K562 (cell line): ENCODE results near the gene GPR162. TPM values are rescaled to one million over a fixed set of nuclear protein-coding genes. Genes with fewer than 3 reads are reported as not detected.

ENCODE experiments used
- JUND ChIP-seq, 2 experiments: IDR thresholded peaks; 2 replicates in 1 of 2; 3 replicates in 1 of 2; pipeline ENCODE4 v1.6.1; 2011; ENCODE audit warnings: borderline replicate concordance in 2 of 2, low read depth in 2 of 2, low read length in 2 of 2, improper control_type of control experiment in 1 of 2, missing biosample characterization in 1 of 2, missing genetic modification characterization in 1 of 2, missing genetic modification reagents in 1 of 2
- MAZ ChIP-seq, 2 experiments: fragments of 450-650 bp in 1 of 2; sonication (generic) in 1 of 2; formaldehyde crosslinking; IDR thresholded peaks in 1 of 2; conservative IDR thresholded peaks in 1 of 2; 2 replicates each; pipeline versions ENCODE4 v1.4.0 to v1.5.0; 2020; ENCODE audit warnings: mild to moderate bottlenecking in 1 of 2, missing genetic modification reagents in 1 of 2
- NRF1 ChIP-seq, 2 experiments: fragments of 450-650 bp; IDR thresholded peaks in 1 of 2; conservative IDR thresholded peaks in 1 of 2; 2 replicates each; pipeline ENCODE4 v1.6.1; 2014; ENCODE audit warnings: mild to moderate bottlenecking in 2 of 2
- PPARD ChIP-seq: fragments of 250-450 bp; sonication (Bioruptor Pico); IDR thresholded peaks from 2 replicates; pipeline ENCODE4 v1.8.0; 2022; ENCODE audit warnings: inconsistent platforms, mild to moderate bottlenecking, moderate library complexity
- SP1 ChIP-seq: sonication (generic); formaldehyde crosslinking; IDR thresholded peaks from 2 replicates; pipeline ENCODE4 v1.8.1; 2022; ENCODE audit warnings: mild to moderate bottlenecking, missing genetic modification reagents
- ZNF263 ChIP-seq: sonication (generic); formaldehyde crosslinking; IDR thresholded peaks from 2 replicates; pipeline ENCODE4 v1.8.0; 2022; ENCODE audit warnings: mild to moderate bottlenecking, missing genetic modification reagents, borderline replicate concordance
- polyA plus RNA-seq, 8 experiments: library from polyadenylated mRNA; depleted of rRNA in 4 of 8; stranded (reverse) in 5 of 8; unstranded in 3 of 8; fragments of >200 nt; fragmentation: Nextera tagmentation in 2 of 8; fragmentation: Illumina TruSeq in 1 of 8; extraction: Ambion mirVana in 2 of 8; extraction: Trizol in 1 of 8; gene quantifications; 2 replicates each; pipeline versions ENCODE4 v1.2.1 to v1.2.3, GENCODE V29; 2011 to 2014; ENCODE audit warnings: inconsistent platforms in 1 of 8, missing spikeins in 1 of 8
- total RNA-seq, 7 experiments: library from RNA; depleted of rRNA in 6 of 7; stranded (reverse); fragments of >200 nt in 6 of 7; fragmentation: Illumina TruSeq in 2 of 7; extraction: Trizol in 2 of 7; gene quantifications; 2 replicates each; pipeline versions ENCODE4 v1.2.1 to v1.2.3, GENCODE V29; 2011 to 2021; ENCODE audit warnings: low replicate concordance in 1 of 7
- TF ChIP-seq, protein P1 (sequence below), 2 experiments: fragments of 450-650 bp; formaldehyde crosslinking in 1 of 2; IDR thresholded peaks; 2 replicates each; pipeline versions ENCODE4 v1.4.0 to v1.6.1; 2014 to 2020; ENCODE audit warnings: mild to moderate bottlenecking in 2 of 2, borderline replicate concordance in 1 of 2, low read depth in 1 of 2
- TF ChIP-seq, protein P2 (sequence below): sonication (generic); formaldehyde crosslinking; IDR thresholded peaks from 2 replicates; pipeline ENCODE4 v1.8.0; 2022; ENCODE audit warnings: missing genetic modification reagents, mild to moderate bottlenecking, moderate library complexity, borderline replicate concordance
- TF ChIP-seq, protein P3 (sequence below): fragments of 250-450 bp; sonication (Bioruptor Pico); IDR thresholded peaks from 2 replicates; pipeline ENCODE4 v1.5.0; 2021
- TF ChIP-seq, protein P4 (sequence below), 3 experiments: IDR thresholded peaks in 2 of 3; conservative IDR thresholded peaks in 1 of 3; 2 replicates each; pipeline ENCODE4 v1.5.1; 2011 to 2012; ENCODE audit warnings: low read length in 3 of 3, mild to moderate bottlenecking in 3 of 3, control low read depth in 2 of 3, improper control_type of control experiment in 1 of 3, inconsistent platforms in 1 of 3, low read depth in 1 of 3, mixed read lengths in 1 of 3, moderate library complexity in 1 of 3; ENCODE audit not compliant: insufficient read depth in 2 of 3

GPR162 gene
- total and polyA plus RNA-seq, 9 of the 15 experiments (the other 6 are each of a cell fraction or from before 2014, with no cell fraction given): 0.65 to 1.8 (median 1.1) TPM; not detected in 2

DNA sequence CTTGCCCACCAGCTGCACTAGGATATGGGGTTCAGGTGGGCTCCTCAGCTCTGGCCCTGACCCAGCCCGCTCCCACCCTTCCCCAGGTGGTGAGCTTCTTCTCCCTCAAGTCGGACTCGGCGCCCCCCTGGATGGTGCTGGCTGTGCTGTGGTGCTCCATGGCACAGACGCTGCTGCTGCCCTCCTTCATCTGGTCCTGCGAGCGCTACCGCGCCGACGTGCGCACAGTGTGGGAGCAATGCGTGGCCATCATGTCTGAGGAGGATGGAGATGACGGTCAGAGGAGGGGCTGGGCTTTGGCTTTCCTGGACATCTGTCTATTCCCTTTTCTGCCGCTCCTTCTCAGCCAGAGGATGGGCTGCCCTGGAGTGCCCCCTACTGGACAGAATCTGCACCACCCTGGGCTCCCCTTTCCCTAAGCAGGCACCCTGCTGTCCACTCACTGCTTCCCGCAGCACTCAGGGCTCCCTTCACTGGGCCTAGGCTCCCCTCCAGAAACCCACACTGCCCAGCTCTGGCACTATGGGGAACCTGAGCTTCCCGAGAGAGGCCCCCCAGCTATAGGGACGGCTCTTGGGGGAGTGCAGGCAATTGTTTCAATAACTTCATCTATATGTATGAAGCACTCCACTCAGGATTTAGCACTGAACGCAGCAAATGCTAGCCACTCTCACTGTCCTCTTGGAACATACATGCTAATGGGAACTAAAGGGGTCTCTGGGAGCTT, 3.9 kb downstream of the GPR162 start (continued):
- TF ChIP-seq, protein P1, sequence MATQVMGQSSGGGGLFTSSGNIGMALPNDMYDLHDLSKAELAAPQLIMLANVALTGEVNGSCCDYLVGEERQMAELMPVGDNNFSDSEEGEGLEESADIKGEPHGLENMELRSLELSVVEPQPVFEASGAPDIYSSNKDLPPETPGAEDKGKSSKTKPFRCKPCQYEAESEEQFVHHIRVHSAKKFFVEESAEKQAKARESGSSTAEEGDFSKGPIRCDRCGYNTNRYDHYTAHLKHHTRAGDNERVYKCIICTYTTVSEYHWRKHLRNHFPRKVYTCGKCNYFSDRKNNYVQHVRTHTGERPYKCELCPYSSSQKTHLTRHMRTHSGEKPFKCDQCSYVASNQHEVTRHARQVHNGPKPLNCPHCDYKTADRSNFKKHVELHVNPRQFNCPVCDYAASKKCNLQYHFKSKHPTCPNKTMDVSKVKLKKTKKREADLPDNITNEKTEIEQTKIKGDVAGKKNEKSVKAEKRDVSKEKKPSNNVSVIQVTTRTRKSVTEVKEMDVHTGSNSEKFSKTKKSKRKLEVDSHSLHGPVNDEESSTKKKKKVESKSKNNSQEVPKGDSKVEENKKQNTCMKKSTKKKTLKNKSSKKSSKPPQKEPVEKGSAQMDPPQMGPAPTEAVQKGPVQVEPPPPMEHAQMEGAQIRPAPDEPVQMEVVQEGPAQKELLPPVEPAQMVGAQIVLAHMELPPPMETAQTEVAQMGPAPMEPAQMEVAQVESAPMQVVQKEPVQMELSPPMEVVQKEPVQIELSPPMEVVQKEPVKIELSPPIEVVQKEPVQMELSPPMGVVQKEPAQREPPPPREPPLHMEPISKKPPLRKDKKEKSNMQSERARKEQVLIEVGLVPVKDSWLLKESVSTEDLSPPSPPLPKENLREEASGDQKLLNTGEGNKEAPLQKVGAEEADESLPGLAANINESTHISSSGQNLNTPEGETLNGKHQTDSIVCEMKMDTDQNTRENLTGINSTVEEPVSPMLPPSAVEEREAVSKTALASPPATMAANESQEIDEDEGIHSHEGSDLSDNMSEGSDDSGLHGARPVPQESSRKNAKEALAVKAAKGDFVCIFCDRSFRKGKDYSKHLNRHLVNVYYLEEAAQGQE (IDR thresholded peaks at IDR 0.05; ENCODE audit: borderline replicate concordance): peak; percentile 74
- TF ChIP-seq, protein P1 (CRISPR knock-in tag; IDR thresholded peaks at IDR 0.05; ENCODE audit: low read depth): no peak
- TF ChIP-seq ZNF263 (CRISPR knock-in tag) (peak; percentile 83), JUND (IDR thresholded peaks at IDR 0.05; ENCODE audit: borderline replicate concordance, low read depth, low read length) (peak; percentile 30; the same call in 1 of the 2 replicates), JUND (tag; IDR thresholded peaks at IDR 0.05; ENCODE audit: borderline replicate concordance, low read depth, low read length) (no peak; the same call in 2 of the 3 replicates), SP1 (CRISPR knock-in tag) (peak; percentile 43; the same call in 1 of the 2 replicates), NRF1 (conservative IDR thresholded peaks at IDR 0.05 in 1 of 2, IDR thresholded peaks at IDR 0.05 in 1 of 2) (peak in 1 of 2 experiments; percentile 34; a peak in 1 of 4 replicates), MAZ (CRISPR knock-in tag; conservative IDR thresholded peaks at IDR 0.05 in 1 of 2, IDR thresholded peaks at IDR 0.05 in 1 of 2) (peak; percentile 28 to 35; a peak in 1 of 4 replicates), PPARD (CRISPR knock-in tag) (no peak)
- TF ChIP-seq, protein P2, sequence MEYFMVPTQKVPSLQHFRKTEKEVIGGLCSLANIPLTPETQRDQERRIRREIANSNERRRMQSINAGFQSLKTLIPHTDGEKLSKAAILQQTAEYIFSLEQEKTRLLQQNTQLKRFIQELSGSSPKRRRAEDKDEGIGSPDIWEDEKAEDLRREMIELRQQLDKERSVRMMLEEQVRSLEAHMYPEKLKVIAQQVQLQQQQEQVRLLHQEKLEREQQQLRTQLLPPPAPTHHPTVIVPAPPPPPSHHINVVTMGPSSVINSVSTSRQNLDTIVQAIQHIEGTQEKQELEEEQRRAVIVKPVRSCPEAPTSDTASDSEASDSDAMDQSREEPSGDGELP (CRISPR knock-in tag): peak; percentile 51; the same call in 1 of the 2 replicates
- TF ChIP-seq, protein P3, sequence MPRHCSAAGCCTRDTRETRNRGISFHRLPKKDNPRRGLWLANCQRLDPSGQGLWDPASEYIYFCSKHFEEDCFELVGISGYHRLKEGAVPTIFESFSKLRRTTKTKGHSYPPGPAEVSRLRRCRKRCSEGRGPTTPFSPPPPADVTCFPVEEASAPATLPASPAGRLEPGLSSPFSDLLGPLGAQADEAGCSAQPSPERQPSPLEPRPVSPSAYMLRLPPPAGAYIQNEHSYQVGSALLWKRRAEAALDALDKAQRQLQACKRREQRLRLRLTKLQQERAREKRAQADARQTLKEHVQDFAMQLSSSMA (CRISPR knock-in tag): no peak
- TF ChIP-seq, protein P4, sequence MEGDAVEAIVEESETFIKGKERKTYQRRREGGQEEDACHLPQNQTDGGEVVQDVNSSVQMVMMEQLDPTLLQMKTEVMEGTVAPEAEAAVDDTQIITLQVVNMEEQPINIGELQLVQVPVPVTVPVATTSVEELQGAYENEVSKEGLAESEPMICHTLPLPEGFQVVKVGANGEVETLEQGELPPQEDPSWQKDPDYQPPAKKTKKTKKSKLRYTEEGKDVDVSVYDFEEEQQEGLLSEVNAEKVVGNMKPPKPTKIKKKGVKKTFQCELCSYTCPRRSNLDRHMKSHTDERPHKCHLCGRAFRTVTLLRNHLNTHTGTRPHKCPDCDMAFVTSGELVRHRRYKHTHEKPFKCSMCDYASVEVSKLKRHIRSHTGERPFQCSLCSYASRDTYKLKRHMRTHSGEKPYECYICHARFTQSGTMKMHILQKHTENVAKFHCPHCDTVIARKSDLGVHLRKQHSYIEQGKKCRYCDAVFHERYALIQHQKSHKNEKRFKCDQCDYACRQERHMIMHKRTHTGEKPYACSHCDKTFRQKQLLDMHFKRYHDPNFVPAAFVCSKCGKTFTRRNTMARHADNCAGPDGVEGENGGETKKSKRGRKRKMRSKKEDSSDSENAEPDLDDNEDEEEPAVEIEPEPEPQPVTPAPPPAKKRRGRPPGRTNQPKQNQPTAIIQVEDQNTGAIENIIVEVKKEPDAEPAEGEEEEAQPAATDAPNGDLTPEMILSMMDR (IDR thresholded peaks at IDR 0.05 in 2 of 3, conservative IDR thresholded peaks at IDR 0.05 in 1 of 3; ENCODE audit: insufficient read depth in 2 of 3, low read depth in 1 of 3, low read length in 3 of 3): peak; percentile 89 to 91 (median 90)
